GM08714 (cell line): ENCODE results near the gene PSG1.
"Not testable (repeated sequence)": the region's sequence is repeated elsewhere in the genome, so short reads cannot be mapped to it uniquely, and the experiment has no call there.

ENCODE experiments used
- H3K4me3 ChIP-seq: fragments of 200-500 bp; sonication (Bioruptor generic); 2 replicates; pipeline ENCODE4 v1.5.1; 2014; ENCODE audit warnings: mild to moderate bottlenecking, low read length, inconsistent platforms
- ZNF274 ChIP-seq: IDR thresholded peaks from 2 replicates; pipeline ENCODE4 v1.6.1; 2012; ENCODE audit warnings: mild to moderate bottlenecking, low read depth, low read length

Gene PSG1

GRCh38 chr19:42879613-42880012, at the start of gene PSG1:
PSG1 (minus strand) TSS chr19:42879713; CDS start chr19:42879581, 132 bp downstream.
- no peak within 1 kb of the TSS for H3K4me3 ChIP-seq
- no peak for TF ChIP-seq ZNF274

GRCh38 chr19:42928896-42929295, 49.4 kb upstream of the PSG1 start:
- H3K4me3 ChIP-seq, result no peak overlapping the region
- TF ChIP-seq ZNF274, result no peak

- no peak for TF ChIP-seq ZNF274
- H3K4me3 ChIP-seq, result no peak overlapping the region
Observed at GRCh38 chr19:42926781-42927180, 47.3 kb upstream of the PSG1 start.

GRCh38 chr19:42923106-42923505, 43.6 kb upstream of the PSG1 start:
- H3K4me3 ChIP-seq, result not testable (repeated sequence)

- not testable (repeated sequence) for H3K4me3 ChIP-seq
Observed at GRCh38 chr19:42920971-42921370, 41.5 kb upstream of the PSG1 start.

DNA sequence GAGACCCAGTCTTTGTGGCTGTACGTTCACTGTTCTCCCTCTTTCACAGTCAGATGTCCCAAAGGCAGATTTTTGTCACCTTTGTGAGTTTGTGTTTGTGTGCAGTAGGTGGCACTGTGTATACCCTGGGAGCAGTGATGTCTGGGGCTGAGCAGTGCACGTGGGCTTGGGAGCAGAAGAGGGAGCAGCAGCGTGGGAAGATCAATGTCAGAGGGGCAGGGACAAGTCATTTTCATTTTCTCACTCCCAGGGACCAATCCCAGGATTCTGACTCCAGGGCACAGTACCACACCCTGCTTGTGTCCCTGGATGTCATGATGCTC, 40.2 kb upstream of the PSG1 start:
- TF ChIP-seq ZNF274, result no peak

DNA sequence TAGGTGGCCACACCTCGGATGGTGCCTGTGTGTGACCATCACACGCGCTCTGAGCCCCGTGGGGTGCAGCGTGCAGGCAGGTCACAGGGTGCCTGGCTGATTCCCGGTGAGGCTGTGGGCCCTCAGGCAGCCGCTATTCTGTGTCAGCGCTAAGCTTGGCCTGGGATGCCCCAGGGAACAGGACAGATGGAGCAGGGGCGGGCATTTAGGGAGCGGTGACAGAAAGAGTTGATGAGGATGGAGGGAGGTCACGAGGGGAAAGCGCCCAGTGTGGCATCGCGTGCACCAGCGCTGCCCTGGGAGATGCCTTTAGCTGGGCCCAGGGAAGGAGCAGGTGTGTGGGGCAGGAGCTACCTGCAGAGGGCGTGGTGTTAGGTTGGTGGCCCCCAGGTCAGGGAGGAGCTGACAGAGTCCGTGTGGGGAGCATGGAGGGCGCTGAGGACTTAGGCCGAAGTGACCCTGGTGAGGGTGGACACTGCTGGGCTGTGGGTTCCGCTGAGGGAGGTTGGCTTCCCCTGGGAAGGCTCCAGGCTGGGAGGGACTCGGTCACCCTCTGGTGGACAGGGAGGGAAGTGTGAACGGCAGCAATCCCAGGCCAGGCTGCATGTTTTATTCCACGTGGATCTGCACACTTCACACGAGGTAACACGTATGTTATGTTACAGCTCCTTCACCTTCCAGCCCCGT, 39.7 kb upstream of the PSG1 start:
- not testable (repeated sequence) for H3K4me3 ChIP-seq

More for the DNA sequence above, 40.2 kb upstream of the PSG1 start:
- H3K4me3 ChIP-seq, result no peak overlapping the region

- H3K4me3 ChIP-seq, result not testable (repeated sequence)
Observed at GRCh38 chr19:42918377-42919069, 39.0 kb upstream of the PSG1 start.

- H3K4me3 ChIP-seq, result not testable (repeated sequence)
Observed at GRCh38 chr19:42917634-42918033, 38.1 kb upstream of the PSG1 start, which contains the start of gene PSG6. PSG6 (minus strand) TSS chr19:42917894; CDS start chr19:42917792, 102 bp downstream.

- not testable (repeated sequence) for H3K4me3 ChIP-seq
Observed at GRCh38 chr19:42916931-42917330, 37.4 kb upstream of the PSG1 start.

GRCh38 chr19:42913516-42913915, 34.0 kb upstream of the PSG1 start:
- not testable (repeated sequence) for H3K4me3 ChIP-seq

GRCh38 chr19:42912941-42913340, 33.4 kb upstream of the PSG1 start:
- H3K4me3 ChIP-seq, result not testable (repeated sequence)

- not testable (repeated sequence) for H3K4me3 ChIP-seq
Observed at GRCh38 chr19:42911731-42912130, 32.2 kb upstream of the PSG1 start.

- not testable (repeated sequence) for H3K4me3 ChIP-seq
Observed at GRCh38 chr19:42906162-42906561, 26.6 kb upstream of the PSG1 start.

GRCh38 chr19:42900561-42900960, 21.0 kb upstream of the PSG1 start:
- H3K4me3 ChIP-seq, result not testable (repeated sequence)

DNA sequence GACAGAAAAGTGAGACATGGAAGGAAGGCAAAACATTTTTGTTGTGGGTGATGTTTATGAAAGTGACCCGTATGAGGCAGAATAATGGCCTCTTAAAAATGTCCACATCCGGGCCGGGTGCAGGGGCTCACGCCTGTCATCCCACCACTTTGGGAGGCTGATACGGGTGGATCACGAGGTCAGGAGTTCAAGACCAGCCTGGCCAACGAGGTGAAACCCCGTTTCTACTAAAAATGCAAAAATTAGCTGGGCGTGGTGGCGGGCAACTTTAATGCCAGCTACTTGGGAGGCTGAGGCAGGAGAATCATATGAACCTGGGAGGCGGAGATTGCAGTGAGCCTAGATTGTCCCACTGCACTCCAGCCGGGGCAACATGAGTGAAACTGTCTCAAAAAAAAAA, 20.2 kb upstream of the PSG1 start:
- not testable (repeated sequence) for H3K4me3 ChIP-seq

DNA sequence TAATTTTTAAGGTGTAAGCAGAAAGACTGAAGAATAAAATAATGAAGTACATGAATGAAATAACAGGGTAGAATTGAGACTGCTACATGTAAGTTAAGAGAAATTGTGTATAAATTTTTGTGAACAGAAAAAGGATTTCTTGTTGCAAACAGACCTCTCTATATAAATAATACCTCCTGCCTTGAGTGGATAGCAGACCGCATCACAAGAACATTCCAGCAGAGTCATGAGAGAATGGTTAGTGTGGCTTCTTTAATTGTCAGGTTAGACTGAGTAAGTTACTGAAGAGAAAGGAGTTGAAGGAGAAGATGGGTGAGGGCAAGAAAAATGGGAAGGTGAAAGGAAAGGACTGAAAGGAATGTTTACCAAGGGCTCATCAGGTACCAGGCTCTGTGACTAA, 19.6 kb upstream of the PSG1 start:
- not testable (repeated sequence) for H3K4me3 ChIP-seq

- H3K4me3 ChIP-seq, result not testable (repeated sequence)
Observed at GRCh38 chr19:42898656-42899055, 19.1 kb upstream of the PSG1 start.

GRCh38 chr19:42897729-42898128, 18.2 kb upstream of the PSG1 start:
- H3K4me3 ChIP-seq, result not testable (repeated sequence)

GRCh38 chr19:42890446-42890845, 10.9 kb upstream of the PSG1 start:
- not testable (repeated sequence) for H3K4me3 ChIP-seq

DNA sequence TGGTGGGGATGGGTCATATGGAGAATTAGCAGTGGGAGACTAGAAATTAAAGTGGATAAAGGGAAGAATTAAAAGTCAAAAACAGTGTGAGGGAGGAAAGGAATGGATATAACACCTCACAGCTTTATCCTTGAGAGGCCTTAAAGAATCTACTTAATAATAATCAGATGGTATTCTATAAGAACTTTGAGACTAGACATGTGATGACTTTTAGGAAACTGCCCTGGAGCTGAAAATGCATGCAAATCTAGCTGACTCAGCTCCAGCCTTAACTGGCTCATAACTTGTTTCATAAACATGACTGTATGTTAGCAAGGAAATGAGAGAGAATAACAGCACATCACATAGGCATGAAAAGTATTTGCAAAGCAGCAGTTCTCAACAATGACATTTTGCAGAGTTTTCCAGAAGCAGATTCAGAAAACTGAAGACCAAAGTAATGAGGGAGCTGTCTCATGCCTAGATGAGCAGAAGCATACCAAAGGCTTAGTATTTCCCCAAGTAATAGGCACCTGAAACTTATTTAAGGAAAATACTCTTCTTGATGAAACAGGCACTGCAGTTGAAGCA, 8.4 kb upstream of the PSG1 start:
- not testable (repeated sequence) for H3K4me3 ChIP-seq

DNA sequence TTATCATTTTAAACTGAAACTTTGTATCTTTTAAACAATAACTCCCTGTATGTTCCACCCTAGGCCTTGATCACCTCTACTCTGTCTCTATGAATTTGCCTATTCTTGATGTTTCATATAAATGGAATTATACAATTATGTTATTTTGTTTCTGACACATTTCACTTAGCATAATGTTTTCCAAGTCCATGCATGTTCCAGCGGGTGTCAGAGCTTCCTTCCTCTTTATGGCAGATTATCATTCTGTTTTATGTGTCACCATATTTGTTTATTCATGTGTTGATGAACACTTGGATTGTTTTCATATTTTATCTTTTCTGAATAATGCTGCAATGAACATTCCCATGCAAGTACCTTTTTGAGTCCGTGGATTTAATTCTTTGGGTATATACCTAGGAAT, 3.2 kb upstream of the PSG1 start:
- not testable (repeated sequence) for H3K4me3 ChIP-seq
